ENCODE data around the gene MAGI2.

Gene MAGI2

GRCh38 chr7:78704504-78704903 lies 749.0 kb downstream of the MAGI2 start:
- no peak for DNase-seq (ENCODE audit: low spot score)
- in situ Hi-C loops (cut with MboI; ENCODE audit: low sequenced_read_pairs, unreplicated experiment) = no loop called here
- TF ChIP-seq CTCF (IDR thresholded peaks at IDR 0.05; ENCODE audit: borderline replicate concordance, control extremely low read depth, extremely low read depth, insufficient read depth, missing control alignments) = no peak

DNA sequence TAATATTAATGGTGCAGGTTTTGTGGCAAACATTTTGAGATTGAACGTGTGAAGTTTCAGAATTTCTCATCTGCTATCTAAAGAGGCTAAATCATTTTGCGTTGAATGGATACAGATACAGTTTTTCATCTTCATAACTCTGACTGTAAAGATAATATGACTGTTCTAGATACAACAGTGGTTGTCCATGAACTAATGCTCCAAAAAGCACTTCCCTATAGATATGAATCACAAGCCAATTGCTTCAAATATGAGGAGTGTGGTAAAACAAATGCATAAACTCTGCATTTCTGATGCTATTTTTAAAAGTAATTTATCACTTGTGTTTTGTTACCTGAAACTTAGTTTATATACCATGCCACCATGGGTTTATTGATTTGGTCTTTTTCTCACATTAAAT lies 750.1 kb downstream of the MAGI2 start:
- no peak for TF ChIP-seq CTCF (IDR thresholded peaks at IDR 0.05; ENCODE audit: borderline replicate concordance, control extremely low read depth, extremely low read depth, insufficient read depth, missing control alignments)
- no peak for DNase-seq (ENCODE audit: low spot score)
- in situ Hi-C loops (cut with MboI; ENCODE audit: low sequenced_read_pairs, unreplicated experiment) = no loop called here

- no peak for TF ChIP-seq CTCF (IDR thresholded peaks at IDR 0.05; ENCODE audit: borderline replicate concordance, control extremely low read depth, extremely low read depth, insufficient read depth, missing control alignments)
- in situ Hi-C loops (cut with MboI; ENCODE audit: low sequenced_read_pairs, unreplicated experiment) = no loop called here
- no peak for DNase-seq (ENCODE audit: low spot score)
These were observed 750.7 kb downstream of the MAGI2 start for GRCh38 chr7:78702770-78703169.

DNA sequence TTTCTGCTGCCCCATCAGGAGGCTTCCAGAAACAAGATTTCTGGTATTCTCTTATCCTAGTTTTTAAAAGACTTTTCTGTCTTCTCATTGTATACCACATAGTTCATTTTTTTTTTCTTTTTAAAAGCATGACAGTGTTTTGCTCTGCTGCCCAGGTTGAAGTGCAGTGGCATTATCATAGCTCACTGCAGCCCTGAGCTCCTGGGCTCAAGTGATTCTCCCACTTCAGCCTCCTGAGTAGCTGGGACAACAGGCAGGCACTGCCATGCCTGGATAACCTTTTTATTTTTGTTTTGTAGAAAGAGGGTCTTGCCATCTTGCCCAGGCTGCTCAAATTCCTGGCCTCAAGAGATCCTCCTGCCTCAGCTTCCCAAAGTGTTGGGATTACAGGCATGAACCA lies 757.6 kb downstream of the MAGI2 start:
- in situ Hi-C loops (cut with MboI; ENCODE audit: low sequenced_read_pairs, unreplicated experiment) = no loop called here
- no peak for TF ChIP-seq CTCF (IDR thresholded peaks at IDR 0.05; ENCODE audit: borderline replicate concordance, control extremely low read depth, extremely low read depth, insufficient read depth, missing control alignments)
- DNase-seq (ENCODE audit: low spot score) = no peak

GRCh38 chr7:78691584-78691983 lies 761.9 kb downstream of the MAGI2 start:
- DNase-seq (ENCODE audit: low spot score) = no peak
- in situ Hi-C loops (cut with MboI; ENCODE audit: low sequenced_read_pairs, unreplicated experiment) = no loop called here
- no peak for TF ChIP-seq CTCF (IDR thresholded peaks at IDR 0.05; ENCODE audit: borderline replicate concordance, control extremely low read depth, extremely low read depth, insufficient read depth, missing control alignments)

DNA sequence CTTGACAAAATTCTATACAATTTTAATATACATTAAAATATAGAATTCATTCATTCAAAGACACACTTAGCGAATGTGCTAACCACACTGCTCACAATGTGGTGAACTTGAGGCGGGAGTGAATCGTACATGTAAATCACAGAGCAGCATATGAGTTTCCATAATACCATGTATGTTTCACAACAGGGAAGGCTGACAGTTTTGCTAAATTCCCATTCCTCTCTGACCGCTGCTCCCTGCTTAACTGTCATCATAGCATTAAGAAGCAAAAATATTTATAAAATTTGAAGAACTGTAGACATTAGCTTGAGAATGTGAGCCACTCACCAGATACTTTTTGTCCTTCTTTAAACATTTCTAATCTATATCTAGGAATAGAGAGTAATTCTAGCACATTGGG lies 763.3 kb downstream of the MAGI2 start:
- no peak for TF ChIP-seq CTCF (IDR thresholded peaks at IDR 0.05; ENCODE audit: borderline replicate concordance, control extremely low read depth, extremely low read depth, insufficient read depth, missing control alignments)
- in situ Hi-C loops (cut with MboI; ENCODE audit: low sequenced_read_pairs, unreplicated experiment) = no loop called here
- DNase-seq (ENCODE audit: low spot score) = no peak

GRCh38 chr7:78688376-78688775 lies 765.1 kb downstream of the MAGI2 start:
- in situ Hi-C loops (cut with MboI; ENCODE audit: low sequenced_read_pairs, unreplicated experiment) = no loop called here
- no peak for DNase-seq (ENCODE audit: low spot score)
- TF ChIP-seq CTCF (IDR thresholded peaks at IDR 0.05; ENCODE audit: borderline replicate concordance, control extremely low read depth, extremely low read depth, insufficient read depth, missing control alignments) = no peak

Measured in GM13976 (cell line).